HEK293T (cell line): Measurements from ENCODE around the gene MFNG.

Experiments
- BHLHE40 ChIP-seq: fragments of 450-650 bp; IDR thresholded peaks from 2 replicates; pipeline ENCODE4 v1.6.1; 2016; ENCODE audit warnings: mild to moderate bottlenecking, moderate library complexity, borderline replicate concordance
- ELF4 ChIP-seq: fragments of 450-650 bp; IDR thresholded peaks from 2 replicates; pipeline ENCODE4 v1.6.1; 2017; ENCODE audit warnings: antibody characterized with exemption
- FOXA1 ChIP-seq: fragments of 450-650 bp; IDR thresholded peaks from 2 replicates; pipeline ENCODE4 v1.6.1; 2016; ENCODE audit warnings: mild to moderate bottlenecking
- FOXK2 ChIP-seq: fragments of 450-650 bp; IDR thresholded peaks from 2 replicates; pipeline ENCODE4 v1.6.1; 2016; ENCODE audit warnings: mild to moderate bottlenecking
- FOXM1 ChIP-seq: fragments of 450-650 bp; IDR thresholded peaks from 2 replicates; pipeline ENCODE4 v1.6.1; 2017; ENCODE audit warnings: mild to moderate bottlenecking, borderline replicate concordance
- HDGF ChIP-seq: fragments of 450-650 bp; IDR thresholded peaks from 2 replicates; pipeline ENCODE4 v1.6.1; 2017; ENCODE audit warnings: antibody characterized with exemption, borderline replicate concordance
- L3MBTL2 ChIP-seq: fragments of 450-650 bp; conservative IDR thresholded peaks from 2 replicates; pipeline ENCODE4 v1.6.1; 2016; ENCODE audit warnings: mild to moderate bottlenecking
- LEF1 ChIP-seq: fragments of 450-650 bp; IDR thresholded peaks from 2 replicates; pipeline ENCODE4 v1.6.1; 2017; ENCODE audit warnings: mild to moderate bottlenecking, borderline replicate concordance
- SP1 ChIP-seq: fragments of 450-650 bp; IDR thresholded peaks from 2 replicates; pipeline ENCODE4 v1.6.1; 2017
- TARDBP ChIP-seq: fragments of 450-650 bp; IDR thresholded peaks from 2 replicates; pipeline ENCODE4 v1.6.1; 2016
- TF ChIP-seq, protein P1 (sequence below): fragments of 450-650 bp; IDR thresholded peaks from 2 replicates; pipeline ENCODE4 v1.6.1; 2016

DNA sequence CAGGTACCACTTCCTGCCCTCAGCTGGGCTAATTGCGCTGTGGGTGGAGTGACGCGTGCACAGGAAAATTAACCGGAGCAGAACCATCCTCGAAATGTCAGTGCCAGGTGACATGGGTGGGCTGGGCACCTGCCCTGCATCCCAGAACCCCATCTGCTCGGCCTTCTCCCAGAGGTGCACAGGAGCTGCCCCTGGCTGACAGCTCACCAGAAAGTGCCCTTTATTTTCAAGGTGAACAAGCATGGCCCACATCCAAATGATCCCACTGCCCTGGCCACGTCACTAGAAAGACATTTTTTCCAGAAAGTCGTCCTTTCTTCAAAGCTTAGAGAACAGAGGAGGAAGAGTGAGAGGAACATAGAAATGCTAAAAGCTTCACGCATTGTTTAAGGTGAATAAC, 54.8 kb downstream of the MFNG start:
- TF ChIP-seq FOXK2 (no peak), HDGF (no peak), FOXM1 (no peak), ELF4 (no peak), BHLHE40 (no peak), TARDBP (no peak), FOXA1 (no peak), SP1 (no peak), L3MBTL2 (no peak), LEF1 (no peak)
- TF ChIP-seq, protein P1, sequence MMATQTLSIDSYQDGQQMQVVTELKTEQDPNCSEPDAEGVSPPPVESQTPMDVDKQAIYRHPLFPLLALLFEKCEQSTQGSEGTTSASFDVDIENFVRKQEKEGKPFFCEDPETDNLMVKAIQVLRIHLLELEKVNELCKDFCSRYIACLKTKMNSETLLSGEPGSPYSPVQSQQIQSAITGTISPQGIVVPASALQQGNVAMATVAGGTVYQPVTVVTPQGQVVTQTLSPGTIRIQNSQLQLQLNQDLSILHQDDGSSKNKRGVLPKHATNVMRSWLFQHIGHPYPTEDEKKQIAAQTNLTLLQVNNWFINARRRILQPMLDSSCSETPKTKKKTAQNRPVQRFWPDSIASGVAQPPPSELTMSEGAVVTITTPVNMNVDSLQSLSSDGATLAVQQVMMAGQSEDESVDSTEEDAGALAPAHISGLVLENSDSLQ = no peak
